Measurements from ENCODE around the gene PTPRG.

Gene PTPRG

GRCh38 chr3:62261736-62262135 is 700.4 kb downstream of the PTPRG start:
- no peak for DNase-seq

GRCh38 chr3:62265528-62265927 is 704.2 kb downstream of the PTPRG start:
- DNase-seq, result no peak

DNA sequence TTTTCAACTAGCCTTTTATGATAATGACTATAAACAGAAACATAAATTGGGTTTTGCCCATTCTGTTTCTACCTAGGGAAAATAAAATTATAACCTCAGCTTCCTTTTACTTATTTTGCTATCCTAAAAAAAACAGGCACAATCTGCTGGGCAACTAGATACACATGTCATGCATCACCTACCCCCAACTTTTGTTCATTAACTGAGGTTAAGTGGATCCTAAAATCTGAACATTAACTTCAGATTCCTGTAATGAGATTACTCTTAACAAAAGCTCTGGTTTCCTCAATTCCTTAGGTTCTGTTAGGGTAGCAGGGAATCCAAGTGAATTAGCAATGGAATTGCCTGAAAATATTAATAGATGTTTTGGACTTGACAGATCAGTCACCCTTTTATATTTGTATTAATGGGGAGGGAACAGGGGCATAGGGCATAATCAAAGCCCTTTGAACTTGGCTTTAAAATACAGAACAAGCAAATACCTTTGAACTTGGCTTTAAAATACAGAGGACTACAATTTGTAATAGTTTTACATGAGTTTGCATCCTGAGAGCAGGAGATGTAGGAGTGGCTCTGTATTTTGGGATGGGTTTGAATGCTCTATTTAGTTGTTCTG is 705.4 kb downstream of the PTPRG start:
- no peak for DNase-seq

DNA sequence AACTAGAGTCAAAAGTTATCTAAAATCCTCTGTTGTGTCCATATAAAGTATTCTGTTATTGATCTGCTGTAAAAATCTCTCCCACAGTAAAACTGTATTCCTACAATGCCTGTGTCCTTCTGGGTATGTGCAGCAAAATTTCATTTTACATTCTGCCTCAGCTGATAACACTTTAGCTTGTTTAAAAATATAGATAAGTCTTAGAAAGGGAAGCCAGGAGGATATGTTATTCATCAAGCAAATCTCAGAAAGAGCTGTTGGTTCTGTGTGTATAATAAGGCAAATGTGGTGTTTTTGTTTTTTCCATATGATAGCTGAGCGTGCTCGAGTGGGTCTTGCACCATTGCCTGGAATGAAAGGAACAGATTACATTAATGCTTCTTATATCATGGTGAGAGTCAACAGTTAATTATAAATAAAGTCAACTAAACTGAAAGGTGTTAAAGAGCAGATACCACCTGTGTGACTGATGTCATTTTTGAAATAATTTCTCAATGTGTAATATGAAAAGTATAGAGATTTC is 715.3 kb downstream of the PTPRG start:
- no peak for DNase-seq

DNA sequence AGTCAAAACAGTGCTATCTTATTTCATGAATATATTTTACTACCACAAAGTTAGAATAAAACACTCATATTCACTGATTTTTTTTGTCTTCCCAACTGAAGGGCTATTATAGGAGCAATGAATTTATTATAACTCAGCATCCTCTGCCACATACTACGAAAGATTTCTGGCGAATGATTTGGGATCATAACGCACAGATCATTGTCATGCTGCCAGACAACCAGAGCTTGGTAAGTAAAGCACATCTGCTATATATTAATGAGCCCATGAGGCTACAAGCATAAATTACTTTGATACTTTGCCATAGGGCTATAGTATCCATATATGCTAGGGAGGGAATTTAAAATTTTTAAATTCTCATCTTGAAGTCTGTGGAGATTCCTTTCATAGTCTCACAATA is 716.1 kb downstream of the PTPRG start:
- DNase-seq, result no peak

- DNase-seq, result no peak
Observed at GRCh38 chr3:62277986-62278385, 716.6 kb downstream of the PTPRG start.

DNA sequence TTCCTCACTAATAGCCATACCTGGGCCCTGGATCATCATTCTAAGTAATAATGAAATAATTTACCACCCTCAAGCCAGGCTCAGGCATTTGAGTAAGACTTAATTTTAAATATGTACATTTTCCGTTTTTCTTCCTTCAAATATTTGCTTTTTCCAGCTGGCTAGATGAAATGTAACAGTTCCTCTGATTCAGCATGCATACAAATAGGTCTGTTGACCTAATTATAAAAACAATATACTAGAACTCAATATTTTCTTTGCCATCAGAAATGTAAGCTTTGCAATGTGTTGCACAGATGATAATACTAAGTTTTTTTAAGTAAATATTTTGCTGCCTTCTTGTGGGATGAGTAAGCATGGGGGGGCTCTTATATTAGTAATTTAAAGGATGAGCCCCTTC is 720.4 kb downstream of the PTPRG start:
- DNase-seq, result no peak

DNA sequence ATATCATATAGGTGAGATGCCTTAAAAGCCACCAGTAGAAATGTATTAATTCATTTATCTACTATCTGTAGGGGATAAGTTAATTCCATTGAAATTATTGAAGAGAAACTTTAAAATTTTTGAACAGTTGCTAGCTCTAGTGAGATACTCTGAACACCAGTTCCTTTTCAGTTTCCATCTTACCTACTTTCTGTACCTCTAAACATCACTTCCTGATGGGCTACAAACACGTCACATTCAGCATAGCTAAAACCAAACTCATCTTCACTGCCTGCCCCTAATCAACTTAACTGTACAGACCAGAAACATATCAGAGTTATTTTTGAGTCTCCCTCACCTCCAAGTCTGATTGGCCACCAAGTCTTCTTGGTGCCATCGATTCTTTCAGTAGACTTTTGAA is 723.1 kb downstream of the PTPRG start:
- DNase-seq, result no peak

DNA sequence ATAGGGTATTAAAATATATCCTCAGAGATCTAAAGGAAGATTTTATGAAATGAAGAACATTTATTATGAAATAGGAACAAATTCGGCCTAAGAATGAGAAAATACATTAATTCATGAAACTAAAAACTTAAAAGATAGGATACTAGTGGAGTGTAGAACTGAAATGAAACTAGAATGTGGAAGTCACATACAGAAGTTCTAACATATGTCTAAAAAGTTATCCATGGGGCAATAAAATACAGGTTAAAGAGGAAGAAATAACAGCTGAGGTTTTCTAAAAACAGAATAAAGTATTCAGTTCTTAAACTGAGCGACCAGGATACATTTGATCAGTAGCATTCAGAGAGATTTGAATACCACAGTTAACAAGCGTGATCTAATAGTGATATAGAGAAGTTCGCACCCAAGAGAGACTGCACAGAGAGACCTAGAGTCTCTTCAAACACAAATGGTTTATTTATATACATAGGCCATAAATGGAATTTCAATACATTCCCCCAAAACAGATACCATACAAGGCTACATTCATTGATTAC is 726.1 kb downstream of the PTPRG start:
- no peak for DNase-seq

DNA sequence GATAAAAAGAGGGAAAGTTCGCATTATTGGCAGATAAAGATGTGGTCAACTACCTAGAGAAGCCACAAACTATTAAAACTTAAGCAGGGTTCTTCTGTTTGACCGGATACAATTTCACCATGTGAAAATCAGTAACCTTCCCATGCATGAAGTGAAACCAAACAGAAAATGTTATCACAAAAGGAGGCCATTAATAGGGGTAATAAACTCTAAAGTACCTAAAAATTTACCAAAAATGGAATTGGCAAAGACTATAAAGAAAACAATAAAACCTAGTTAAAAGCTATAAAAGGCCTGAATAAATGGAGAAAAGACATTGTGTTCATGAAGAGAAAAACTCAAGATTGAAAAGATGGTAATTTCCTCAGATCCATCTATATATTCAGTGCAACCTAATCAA is 728.6 kb downstream of the PTPRG start:
- DNase-seq, result no peak

- DNase-seq, result no peak
Observed at GRCh38 chr3:62293051-62293780, 731.8 kb downstream of the PTPRG start.

DNA sequence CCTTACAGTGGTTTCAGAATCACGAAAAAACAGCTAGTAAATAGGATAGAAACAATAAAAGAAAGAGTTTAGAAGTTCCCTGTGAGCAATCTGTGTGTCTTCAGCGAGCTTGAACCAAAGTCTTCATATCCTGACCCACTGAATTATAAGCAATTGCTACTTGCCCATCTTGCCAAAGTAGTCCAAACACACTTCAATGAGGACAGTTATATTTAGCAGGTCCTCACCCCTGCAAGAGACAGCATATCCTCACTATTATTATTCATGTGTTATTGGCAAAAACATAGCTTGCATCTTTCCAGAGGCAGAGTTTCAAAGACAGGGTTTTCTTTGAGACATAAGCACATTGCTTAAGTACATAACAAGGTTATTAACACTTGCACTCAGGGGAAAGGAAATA is 734.2 kb downstream of the PTPRG start:
- no peak for DNase-seq

- no peak for DNase-seq
Observed at GRCh38 chr3:62300617-62301016, 739.2 kb downstream of the PTPRG start.

DNA sequence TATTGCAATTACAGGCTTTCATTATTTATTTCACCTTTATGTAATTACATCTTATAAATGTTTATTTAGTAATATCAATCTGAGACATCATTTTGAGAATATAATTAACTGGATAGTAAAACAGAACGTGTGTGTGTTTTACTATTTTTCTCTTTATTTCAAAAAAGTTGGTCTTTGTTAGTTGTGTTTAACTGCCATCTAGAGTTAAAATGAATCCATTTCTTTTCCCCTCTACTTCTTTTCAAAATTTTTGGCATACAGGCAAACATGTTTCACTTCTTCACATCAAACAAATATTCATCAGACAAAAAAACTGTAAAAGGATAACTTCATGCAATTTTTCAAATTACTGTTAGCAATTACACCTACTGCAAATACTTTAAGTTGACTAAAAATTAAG is 750.8 kb downstream of the PTPRG start:
- no peak for DNase-seq

DNA sequence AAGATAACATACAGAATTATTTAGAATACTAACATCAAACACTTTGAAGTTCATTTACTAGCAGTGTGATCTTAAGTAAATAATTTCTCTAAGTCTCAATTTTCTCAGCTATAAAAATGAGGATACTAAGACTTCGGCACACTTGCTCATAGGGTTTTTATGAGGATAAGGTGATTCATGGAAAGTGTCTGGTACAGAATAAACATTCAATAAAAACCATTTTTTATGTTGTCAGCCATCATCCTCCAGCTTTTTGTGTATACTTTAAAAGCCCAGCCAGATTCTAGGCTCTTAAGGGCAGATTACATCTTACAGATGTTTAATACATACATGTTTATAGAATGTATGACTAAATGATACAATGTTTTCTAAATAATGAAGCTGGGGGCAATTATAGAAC is 755.2 kb downstream of the PTPRG start:
- no peak for DNase-seq

DNA sequence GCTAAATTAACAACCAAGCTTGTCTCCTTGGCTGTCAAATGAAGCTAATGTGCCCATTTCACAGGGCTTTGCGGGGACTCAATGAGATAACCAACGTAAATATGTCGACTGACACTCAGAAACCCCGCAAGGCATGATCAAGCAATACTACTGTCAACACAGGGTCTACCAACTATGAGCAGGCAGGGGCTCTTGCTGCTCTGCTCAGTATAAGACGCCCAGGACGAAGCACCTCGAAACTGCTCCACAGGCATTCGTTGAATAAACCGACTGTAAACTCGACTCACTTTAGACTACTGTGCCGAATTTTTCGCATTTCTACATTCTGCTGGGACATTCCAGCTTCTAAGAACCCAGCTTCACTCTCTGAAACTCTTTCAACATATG is 757.0 kb downstream of the PTPRG start:
- no peak for DNase-seq

GRCh38 chr3:62318752-62319569 is 757.6 kb downstream of the PTPRG start:
- DNase-seq, result peak; percentile 69

DNA sequence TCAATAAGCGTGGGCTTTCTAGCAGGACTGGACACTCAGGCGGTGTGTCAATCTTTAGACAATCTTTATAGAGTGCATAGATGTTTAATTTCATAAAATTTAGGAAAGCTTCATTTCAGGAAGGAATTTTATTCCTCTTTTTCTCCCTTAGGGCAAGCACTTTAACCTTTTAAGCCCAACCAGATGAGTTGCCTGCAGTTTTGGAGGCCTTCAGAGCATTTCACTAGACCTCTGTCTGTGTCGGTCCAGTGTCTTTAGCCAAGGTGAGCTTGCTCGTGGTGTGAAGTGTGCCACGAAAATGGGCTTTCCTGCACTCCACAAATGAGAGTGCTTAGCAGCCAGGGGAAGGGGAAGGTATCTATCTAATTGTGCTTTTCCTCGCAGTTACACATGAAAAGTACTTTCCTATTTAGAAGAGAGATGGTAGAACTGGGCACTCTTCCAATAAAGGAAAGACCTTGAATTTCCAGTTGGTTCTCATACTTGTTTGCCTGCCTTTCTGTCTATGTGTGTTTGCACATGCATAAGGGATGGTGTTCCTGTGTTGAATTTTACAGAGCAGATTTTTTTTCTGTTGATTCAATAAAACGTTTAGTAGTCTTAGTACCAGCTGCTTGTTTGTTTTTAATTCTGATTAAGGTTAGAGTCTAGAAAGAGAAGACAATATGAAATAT is 758.3 kb downstream of the PTPRG start:
- no peak for DNase-seq

DNA sequence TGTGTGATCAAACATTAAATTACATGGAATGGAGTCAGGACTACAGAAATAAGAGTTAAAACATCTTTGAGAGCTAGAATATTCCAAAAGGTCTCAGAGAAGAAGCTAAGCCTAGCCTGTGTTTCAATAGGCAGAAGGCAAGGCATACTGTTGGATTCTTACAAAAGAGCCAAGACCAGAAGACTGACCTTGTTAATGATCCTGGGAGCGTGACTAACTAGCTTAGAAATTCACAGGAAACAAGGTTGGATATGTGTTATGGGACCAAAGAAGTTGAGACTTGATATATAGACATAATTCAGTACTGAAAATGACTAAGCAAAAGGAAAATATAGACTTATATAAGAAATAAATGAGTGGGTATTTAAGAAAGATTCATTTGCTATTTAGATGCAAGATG is 761.9 kb downstream of the PTPRG start:
- DNase-seq, result no peak

DNA sequence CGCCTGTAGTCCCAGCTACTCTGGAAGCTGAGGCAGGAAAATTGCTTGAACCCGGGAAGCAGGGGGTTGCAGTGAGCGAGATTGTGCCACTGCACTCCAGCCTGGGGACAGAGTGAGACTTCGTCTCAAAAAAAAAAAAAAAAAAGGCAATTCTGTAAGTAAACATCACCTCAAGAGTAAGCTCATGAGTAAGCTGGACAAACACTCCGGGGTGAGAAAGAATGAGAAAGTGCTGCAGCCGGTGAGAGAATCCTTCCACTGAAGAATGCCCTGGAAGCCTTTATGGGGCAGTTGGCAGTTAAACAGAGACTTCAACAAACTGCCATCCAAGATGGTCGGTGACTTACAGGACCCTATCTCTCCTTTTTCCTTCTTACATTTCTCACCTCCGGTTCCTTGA is 764.5 kb downstream of the PTPRG start:
- DNase-seq, result no peak

DNA sequence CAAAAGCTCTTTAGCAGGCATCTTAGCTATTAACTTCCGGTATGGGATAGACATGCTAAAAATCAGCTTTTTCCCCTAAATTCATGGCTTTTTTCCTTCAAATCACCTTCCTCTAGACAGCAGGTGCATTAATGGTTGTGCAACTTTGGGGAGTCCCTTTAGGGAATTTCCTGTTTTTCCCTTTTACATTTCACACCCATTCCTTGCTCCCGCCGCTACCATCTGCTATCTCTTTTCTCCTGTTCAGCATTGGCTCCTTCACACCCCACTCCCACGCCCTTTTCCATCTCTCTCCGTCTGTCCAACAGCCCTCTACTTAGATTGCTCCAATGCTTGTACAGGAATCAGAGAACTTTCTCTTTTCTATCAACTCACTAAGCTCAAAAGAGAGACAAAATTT is 768.6 kb downstream of the PTPRG start:
- DNase-seq, result no peak

DNA sequence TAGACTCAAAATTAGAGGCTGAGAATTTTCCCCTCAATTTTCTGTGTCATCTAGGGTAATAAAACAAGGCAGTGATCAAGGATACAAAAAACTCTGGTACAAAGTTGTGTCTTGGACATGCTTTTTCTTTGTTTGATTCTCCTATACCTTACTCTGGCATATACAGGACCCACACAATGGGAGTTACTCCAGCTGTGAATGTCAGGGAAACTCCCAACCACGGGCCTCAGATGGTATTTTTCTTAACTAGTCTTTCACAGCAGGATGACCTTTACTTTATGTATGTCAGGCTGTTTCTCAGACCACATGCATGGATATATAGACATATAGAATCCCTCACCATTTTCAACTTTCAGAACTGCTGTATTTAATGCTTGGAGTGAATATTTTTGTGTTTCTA is 770.6 kb downstream of the PTPRG start:
- DNase-seq, result no peak

GRCh38 chr3:62332835-62333244 is 771.5 kb downstream of the PTPRG start:
- DNase-seq, result no peak
